ENCODE measurements around the gene RPS6KB2. TPM values are rescaled to one million over a fixed set of nuclear protein-coding genes. Genes with fewer than 3 reads are reported as not detected.

RPS6KB2 gene
- total RNA-seq, 1 experiment from 2014 or later = 54.0 TPM

GRCh38 chr11:67416416-67417335 lies 11.6 kb upstream of the RPS6KB2 start:
- H3K4me2 ChIP-seq = no peak overlapping the region
- no peaks in the 10 kb centered on the region for H3K79me2 ChIP-seq (ENCODE audit: low read depth)
- BruUV-seq (replicated peaks) = no TSS peak
- TF ChIP-seq CTCF (conservative IDR thresholded peaks at IDR 0.05) (no peak), EZH2 (IDR thresholded peaks at IDR 0.05; ENCODE audit: low read depth) (no peak)
- no peaks in the 10 kb centered on the region for H3K9me3 ChIP-seq (ENCODE audit: insufficient read depth, low read depth)
- no peaks in the 10 kb centered on the region for H3K9me2 ChIP-seq (ENCODE audit: insufficient read depth)
- no peak overlapping the region for H3K4me3 ChIP-seq
- no peaks in the 10 kb centered on the region for H3K36me3 ChIP-seq (ENCODE audit: low read depth)
- CTCF ChIA-PET = no interaction called here
- H3K4me1 ChIP-seq (replicated peaks; ENCODE audit: insufficient read depth) = peaks cover 7% of the 10 kb centered on the region; the same call in 1 of the 2 replicates
- intact Hi-C loops (cut with micrococcal nuclease; ENCODE audit: unreplicated experiment) = no loop called here
- POLR2A ChIA-PET (ENCODE audit: unreplicated experiment) = no interaction called here
- H3K27me3 ChIP-seq (ENCODE audit: insufficient read depth, low read depth) = no peaks in the 10 kb centered on the region
- no peak overlapping the region for H2AFZ ChIP-seq
- DNase-seq = no peak
- H3F3A ChIP-seq (ENCODE audit: insufficient read depth, low read depth) = peaks cover 16% of the 10 kb centered on the region; the same call in 1 of the 2 replicates
- H4K20me1 ChIP-seq (ENCODE audit: insufficient read depth) = no peaks in the 10 kb centered on the region
- no peak overlapping the region for H3K27ac ChIP-seq

- no peaks in the 10 kb centered on the region for H3K9me2 ChIP-seq (ENCODE audit: insufficient read depth)
- H3K27me3 ChIP-seq (ENCODE audit: insufficient read depth, low read depth) = no peaks in the 10 kb centered on the region
- peaks cover 8% of the 10 kb centered on the region for H3K4me1 ChIP-seq (replicated peaks; ENCODE audit: insufficient read depth)
- DNase-seq = no peak
- TF ChIP-seq CTCF (conservative IDR thresholded peaks at IDR 0.05) (no peak), EZH2 (IDR thresholded peaks at IDR 0.05; ENCODE audit: low read depth) (no peak)
- H3K9me3 ChIP-seq (ENCODE audit: insufficient read depth, low read depth) = no peaks in the 10 kb centered on the region
- BruUV-seq (replicated peaks) = no TSS peak
- H3F3A ChIP-seq (ENCODE audit: insufficient read depth, low read depth) = peaks cover 18% of the 10 kb centered on the region; the same call in 1 of the 2 replicates
- no peaks in the 10 kb centered on the region for H3K36me3 ChIP-seq (ENCODE audit: low read depth)
- CTCF ChIA-PET = no interaction called here
- intact Hi-C loops (cut with micrococcal nuclease; ENCODE audit: unreplicated experiment) = no loop called here
- POLR2A ChIA-PET (ENCODE audit: unreplicated experiment) = no interaction called here
- no peaks in the 10 kb centered on the region for H3K79me2 ChIP-seq (ENCODE audit: low read depth)
- no peaks in the 10 kb centered on the region for H4K20me1 ChIP-seq (ENCODE audit: insufficient read depth)
- H3K4me3 ChIP-seq = no peak overlapping the region
- no peak overlapping the region for H3K4me2 ChIP-seq
- H3K27ac ChIP-seq = no peak overlapping the region
- H2AFZ ChIP-seq = no peak overlapping the region
Observed at GRCh38 chr11:67417425-67417824, 10.9 kb upstream of the RPS6KB2 start.

GRCh38 chr11:67418476-67419281 lies 9.6 kb upstream of the RPS6KB2 start:
- H2AFZ ChIP-seq = no peak overlapping the region
- no peaks in the 10 kb centered on the region for H3K79me2 ChIP-seq (ENCODE audit: low read depth)
- H3K9me3 ChIP-seq (ENCODE audit: insufficient read depth, low read depth) = no peaks in the 10 kb centered on the region
- TF ChIP-seq CTCF (conservative IDR thresholded peaks at IDR 0.05) (no peak), EZH2 (IDR thresholded peaks at IDR 0.05; ENCODE audit: low read depth) (no peak)
- DNase-seq = peak in 1 of 2 experiments; percentile 50
- ChIA-PET CTCF (interaction anchor here (0.6 kb wide), 2 partner anchors 232 to 620 kb away, joined by 5 to 8 read pairs; no protein-coding TSS in a partner anchor), POLR2A (ENCODE audit: unreplicated experiment) (interaction anchor here (0.7 kb wide), 1 partner anchor 23 kb away, joined by 3 read pairs; no protein-coding TSS in a partner anchor)
- H3K4me1 ChIP-seq (replicated peaks; ENCODE audit: insufficient read depth) = peaks cover 17% of the 10 kb centered on the region
- BruUV-seq (replicated peaks) = no TSS peak
- H3K9me2 ChIP-seq (ENCODE audit: insufficient read depth) = no peaks in the 10 kb centered on the region
- no peak overlapping the region for H3K4me3 ChIP-seq
- H3K36me3 ChIP-seq (ENCODE audit: low read depth) = no peaks in the 10 kb centered on the region
- no peak overlapping the region for H3K27ac ChIP-seq
- no peaks in the 10 kb centered on the region for H3K27me3 ChIP-seq (ENCODE audit: insufficient read depth, low read depth)
- intact Hi-C loops (cut with micrococcal nuclease; ENCODE audit: unreplicated experiment) = no loop called here
- H3F3A ChIP-seq (ENCODE audit: insufficient read depth, low read depth) = peaks cover 22% of the 10 kb centered on the region; the same call in 1 of the 2 replicates
- H4K20me1 ChIP-seq (ENCODE audit: insufficient read depth) = no peaks in the 10 kb centered on the region
- H3K4me2 ChIP-seq = no peak overlapping the region

Measured in PC-9 (cell line).